Common myeloid progenitor, CD34-positive (primary cell): ENCODE measurements around the gene ACTL10.

Source experiments
- CTCF ChIA-PET: fragments of 350-600 bp; sonication (Branson Sonifier 250); formaldehyde crosslinking; loops from one replicate; lab custom pipeline; 2021; ENCODE audit warnings: antibody characterized with exemption; lab: Charles Lee
- POLR2A ChIA-PET: fragments of 350-600 bp; sonication (Branson Sonifier 250); formaldehyde crosslinking; loops from one replicate; lab custom pipeline; 2021; ENCODE audit warnings: antibody characterized with exemption; lab: Charles Lee
- DNase-seq, 3 donors: peaks; one replicate each; pipeline versions ENCODE4 v3.0.0 to v3.0.0-alpha.2; 2013
- H3K27ac ChIP-seq, 2 experiments: 1 replicate in 1 of 2; 2 replicates in 1 of 2; pipeline ENCODE4 v1.7.0; 2013; ENCODE audit warnings: inconsistent platforms in 2 of 2, low read length in 2 of 2, mild to moderate bottlenecking in 2 of 2, low read depth in 1 of 2, moderate library complexity in 1 of 2; ENCODE audit not compliant: severe bottlenecking in 2 of 2, insufficient read depth in 1 of 2, poor library complexity in 1 of 2
- H3K27me3 ChIP-seq, 5 experiments: replicated peaks in 2 of 5; 1 replicate in 3 of 5; 2 replicates in 2 of 5; pipeline versions ENCODE4 v1.6.1 to v1.7.0; 2013; ENCODE audit warnings: low read length in 4 of 5, mild to moderate bottlenecking in 2 of 5, moderate library complexity in 2 of 5, inconsistent platforms in 1 of 5; ENCODE audit not compliant: insufficient read depth in 5 of 5, control insufficient read depth in 4 of 5
- H3K36me3 ChIP-seq, 4 experiments: 1 replicate in 2 of 4; 2 replicates in 2 of 4; pipeline versions ENCODE4 v1.6.1 to v1.7.0; 2013; ENCODE audit warnings: low read length in 3 of 4, control low read depth in 1 of 4, mild to moderate bottlenecking in 1 of 4; ENCODE audit not compliant: control insufficient read depth in 4 of 4, insufficient read depth in 4 of 4
- H3K4me1 ChIP-seq, 4 experiments: 1 replicate in 3 of 4; 2 replicates in 1 of 4; pipeline versions ENCODE4 v1.6.1 to v1.7.1; 2013; ENCODE audit warnings: low read length in 3 of 4, mild to moderate bottlenecking in 3 of 4, control low read depth in 1 of 4, inconsistent platforms in 1 of 4, moderate library complexity in 1 of 4; ENCODE audit not compliant: control insufficient read depth in 4 of 4, insufficient read depth in 4 of 4; ENCODE audit errors: control extremely low read depth in 1 of 4
- H3K4me3 ChIP-seq, 7 experiments: 1 replicate in 4 of 7; 2 replicates in 3 of 7; pipeline versions ENCODE4 v1.5.1 to v1.7.0; 2013; ENCODE audit warnings: mild to moderate bottlenecking in 7 of 7, low read length in 6 of 7, moderate library complexity in 6 of 7, inconsistent platforms in 2 of 7, low read depth in 2 of 7, control low read depth in 1 of 7; ENCODE audit not compliant: insufficient read depth in 4 of 7, control insufficient read depth in 1 of 7; ENCODE audit errors: extremely low read depth in 1 of 7
- H3K9me3 ChIP-seq, 5 experiments: 1 replicate in 4 of 5; 2 replicates in 1 of 5; pipeline versions ENCODE4 v1.6.1 to v1.7.1; 2013; ENCODE audit warnings: low read length in 4 of 5, mild to moderate bottlenecking in 2 of 5, inconsistent platforms in 1 of 5, low read depth in 1 of 5, moderate library complexity in 1 of 5; ENCODE audit not compliant: control insufficient read depth in 4 of 5, insufficient read depth in 2 of 5; ENCODE audit errors: control extremely low read depth in 1 of 5
- WGBS: methylation state at CpG from one replicate; pipeline ENCODE4 v1.1.5; 2013; ENCODE audit not compliant: insufficient coverage; 5-methylcytosine and 5-hydroxymethylcytosine counted together

ACTL10 gene

GRCh38 chr20:33711446-33711738, 44.6 kb downstream of the ACTL10 start:
- H3K36me3 ChIP-seq = peaks cover 12 to 44% (median 29%) of the 10 kb centered on the region in 4 experiments
- CTCF ChIA-PET = no interaction called here

GRCh38 chr20:33713865-33714367, 47.2 kb downstream of the ACTL10 start:
- Histone ChIP-seq H3K27ac (no peak overlapping the region), H3K36me3 (peaks cover 12 to 34% (median 23%) of the 10 kb centered on the region in 4 experiments), H3K9me3 (no peaks in the 10 kb centered on the region), H3K27me3 (no peaks in the 10 kb centered on the region), H3K4me1 (no peaks in the 10 kb centered on the region), H3K4me3 (no peak overlapping the region)
- CTCF ChIA-PET = interaction anchor here (1.2 kb wide), 1 partner anchor 106 kb away, joined by 3 read pairs; no protein-coding TSS in a partner anchor
- POLR2A ChIA-PET = no interaction called here
- no peak for DNase-seq
- WGBS = 96% methylated on average over 8 of the region's 10 CpGs

More at GRCh38 chr20:33711446-33711738, 44.6 kb downstream of the ACTL10 start:
- Histone ChIP-seq H3K4me3 (no peak overlapping the region), H3K27ac (no peak overlapping the region), H3K9me3 (no peaks in the 10 kb centered on the region), H3K4me1 (no peaks in the 10 kb centered on the region), H3K27me3 (no peaks in the 10 kb centered on the region)
- POLR2A ChIA-PET = no interaction called here
- WGBS = 100% methylated on average over 1 of the region's 1 CpG
- no peak for DNase-seq

GRCh38 chr20:33716498-33716897, 49.8 kb downstream of the ACTL10 start:
- H3K27me3 ChIP-seq = no peaks in the 10 kb centered on the region
- H3K9me3 ChIP-seq = no peaks in the 10 kb centered on the region
- H3K4me3 ChIP-seq = no peak overlapping the region
- ChIA-PET POLR2A (no interaction called here), CTCF (no interaction called here)
- peaks cover 6 to 13% (median 12%) of the 10 kb centered on the region in 4 experiments for H3K4me1 ChIP-seq
- no peak for DNase-seq
- H3K27ac ChIP-seq = no peak overlapping the region
- WGBS = 100% methylated on average over 1 of the region's 2 CpGs
- H3K36me3 ChIP-seq = peaks cover 3 to 24% (median 15%) of the 10 kb centered on the region in 4 experiments
